GM12878 (cell line): Measurements from ENCODE around the gene BTBD9. TPM values are rescaled to one million over a fixed set of nuclear protein-coding genes. Genes with fewer than 3 reads are reported as not detected.

Source experiments
- ATAC-seq: fragments of 200-7000 bp; cut with Tn5 transposase; 3 replicates; pipeline ENCODE4 v1.9.1; 2020; ENCODE audit warnings: mild to moderate bottlenecking, moderate library complexity
- BruUV-seq: library from RNA; stranded (reverse); fragments of 400-500 nt; replicated peaks from 2 replicates; lab custom pipeline; 2021; lab: Mats Ljungman, UMichigan
- CTCF ChIA-PET: fragments of 300-600 bp; sonication (Branson Sonifier 250); formaldehyde crosslinking; extraction: SDS; loops from one replicate; lab custom pipeline; 2021; ENCODE audit warnings: inconsistent platforms; lab: Yijun Ruan, JAX
- POLR2A ChIA-PET: fragments of 350-600 bp; formaldehyde crosslinking; extraction: SDS; loops from one replicate; lab custom pipeline; 2021; ENCODE audit warnings: inconsistent platforms; lab: Charles Lee
- RAD21 ChIA-PET: fragments of 300-600 bp; sonication (Branson Sonifier 250); formaldehyde crosslinking; loops from one replicate; lab custom pipeline; 2023; ENCODE audit warnings: antibody characterized with exemption; ENCODE audit not compliant: unreplicated experiment; lab: Charles Lee
- SMC1A ChIA-PET: fragments of 300-600 bp; sonication (Branson Sonifier 250); formaldehyde crosslinking; loops from one replicate; lab custom pipeline; 2023; ENCODE audit not compliant: unreplicated experiment, uncharacterized antibody; lab: Charles Lee
- DNase-seq: peaks from one replicate; pipeline ENCODE4 v3.0.0-alpha.2; 2011; ENCODE audit warnings: low read depth, low spot score
- FAIRE-seq: peaks from 3 replicates; lab custom pipeline; 2011; peaks lifted over from hg19 to GRCh38; lab: Jason Lieb, UNC
- H2AFZ ChIP-seq: 2 replicates; pipeline ENCODE4 v1.6.0; 2011; ENCODE audit warnings: low read depth, low read length, control low read depth; ENCODE audit not compliant: control insufficient read depth
- H3K27ac ChIP-seq: 2 replicates; pipeline ENCODE4 v1.5.1; 2011; ENCODE audit warnings: control low read depth; ENCODE audit not compliant: control insufficient read depth, insufficient read depth
- H3K27me3 ChIP-seq, 2 experiments: replicated peaks in 1 of 2; 2 replicates each; pipeline versions ENCODE4 v1.6.0 to v1.6.1; 2011; ENCODE audit warnings: low read length in 1 of 2; ENCODE audit not compliant: control insufficient read depth in 2 of 2, insufficient read depth in 2 of 2
- H3K36me3 ChIP-seq, 2 experiments: 2 replicates each; pipeline ENCODE4 v1.5.1; 2011; ENCODE audit warnings: low read length in 1 of 2; ENCODE audit not compliant: control insufficient read depth in 2 of 2, insufficient read depth in 2 of 2
- H3K4me1 ChIP-seq: 2 replicates; pipeline ENCODE4 v1.6.1; 2011; ENCODE audit warnings: mild to moderate bottlenecking, low read length, moderate library complexity, mixed read lengths; ENCODE audit not compliant: control insufficient read depth, insufficient read depth
- H3K4me2 ChIP-seq: 2 replicates; pipeline ENCODE4 v1.6.0; 2011; ENCODE audit warnings: control low read depth; ENCODE audit not compliant: control insufficient read depth, insufficient read depth
- H3K4me3 ChIP-seq: fragments of 200-600 bp; sonication (generic); 2 replicates; pipeline ENCODE4 v1.5.1; 2016
- H3K79me2 ChIP-seq: 2 replicates; pipeline ENCODE4 v1.6.0; 2011; ENCODE audit warnings: low read length; ENCODE audit not compliant: control insufficient read depth, insufficient read depth
- H3K9ac ChIP-seq: 2 replicates; pipeline ENCODE4 v1.8.0; 2011; ENCODE audit warnings: low read length, control low read depth, mixed read lengths; ENCODE audit not compliant: control insufficient read depth, insufficient read depth
- H3K9me3 ChIP-seq: replicated peaks from 3 replicates; pipeline ENCODE4 v1.5.1; 2011; ENCODE audit warnings: mild to moderate bottlenecking, low read length; ENCODE audit not compliant: control insufficient read depth, insufficient read depth
- H4K20me1 ChIP-seq: 2 replicates; pipeline ENCODE4 v1.6.0; 2011; ENCODE audit not compliant: control insufficient read depth, insufficient read depth
- BCLAF1 ChIP-seq: fragments of 450-650 bp; IDR thresholded peaks from 2 replicates; pipeline ENCODE4 v1.6.1; 2017; ENCODE audit warnings: antibody characterized with exemption, mild to moderate bottlenecking, moderate library complexity
- FOXM1 ChIP-seq: IDR thresholded peaks from 2 replicates; pipeline ENCODE4 v1.6.1; 2012; ENCODE audit warnings: low read depth, mild to moderate bottlenecking, inconsistent platforms, low read length, moderate library complexity
- HDAC6 ChIP-seq: fragments of 200-600 bp; sonication (generic); IDR thresholded peaks from one replicate; pipeline ENCODE4 v1.8.0; 2017; ENCODE audit warnings: antibody characterized with exemption; ENCODE audit not compliant: unreplicated experiment
- IKZF2 ChIP-seq, 2 experiments: fragments of 450-650 bp; IDR thresholded peaks; 2 replicates each; pipeline ENCODE4 v1.6.1; 2017; ENCODE audit warnings: mild to moderate bottlenecking in 2 of 2, moderate library complexity in 2 of 2
- REST ChIP-seq: IDR thresholded peaks from 2 replicates; pipeline ENCODE4 v1.6.1; 2012; ENCODE audit warnings: mild to moderate bottlenecking, low read depth, low read length
- SRF ChIP-seq, 2 experiments: IDR thresholded peaks; 2 replicates each; pipeline ENCODE4 v1.6.1; 2011; ENCODE audit warnings: low read depth in 2 of 2, low read length in 2 of 2, mild to moderate bottlenecking in 1 of 2, moderate library complexity in 1 of 2
- WRNIP1 ChIP-seq: IDR thresholded peaks from 2 replicates; pipeline ENCODE4 v1.6.1; 2011; ENCODE audit warnings: low read depth, low read length, improper control_type of control experiment, borderline replicate concordance
- ZNF622 ChIP-seq: fragments of 450-650 bp; IDR thresholded peaks from 2 replicates; pipeline ENCODE4 v1.6.1; 2017; ENCODE audit warnings: mild to moderate bottlenecking, inconsistent platforms
- WGBS: methylation state at CpG from one replicate; pipeline ENCODE4 v1.1.6; 2016; ENCODE audit warnings: low lambda C conversion rate; ENCODE audit not compliant: insufficient replicate concordance, insufficient coverage; ENCODE audit errors: missing lambda C conversion rate; 5-methylcytosine and 5-hydroxymethylcytosine counted together
- in situ Hi-C: fragments of 300-500 bp; cut with MboI; formaldehyde crosslinking; loops from 9 replicates; pipeline ENCODE4 v1.14.3; 2018; ENCODE audit warnings: mixed read lengths
- intact Hi-C: fragments of 100-400 bp; cut with micrococcal nuclease; formaldehyde crosslinking; loops from one replicate; pipeline ENCODE4 v1.14.2; 2022; ENCODE audit not compliant: unreplicated experiment
- polyA plus RNA-seq, 11 experiments: library from polyadenylated mRNA; depleted of rRNA in 4 of 11; unstranded in 6 of 11; stranded (reverse) in 5 of 11; fragments of >200 nt; fragmentation: Nextera tagmentation in 4 of 11; fragmentation: Illumina TruSeq in 1 of 11; extraction: Ambion mirVana in 4 of 11; extraction: Trizol in 1 of 11; gene quantifications; 1 replicate in 1 of 11; 2 replicates in 10 of 11; pipeline versions ENCODE4 v1.2.1 to v1.2.3, GENCODE V29; 2011 to 2016; ENCODE audit warnings: inconsistent platforms in 2 of 11, missing spikeins in 2 of 11, low read depth in 1 of 11
- total RNA-seq, 4 experiments: library from RNA; depleted of rRNA in 3 of 4; stranded (reverse); fragments of >200 nt in 3 of 4; fragmentation: Illumina TruSeq in 1 of 4; extraction: Trizol in 1 of 4; gene quantifications; 2 replicates each; pipeline versions ENCODE4 v1.2.1 to v1.2.3, GENCODE V29; 2013 to 2021
- TF ChIP-seq, protein P1 (sequence below): IDR thresholded peaks from 2 replicates; pipeline ENCODE4 v1.6.1; 2012; ENCODE audit warnings: low read depth, low read length, improper control_type of control experiment
- TF ChIP-seq, protein P2 (sequence below): fragments of 450-650 bp; formaldehyde crosslinking; IDR thresholded peaks from 2 replicates; pipeline ENCODE4 v1.5.0; 2022; ENCODE audit warnings: mild to moderate bottlenecking, missing genetic modification characterization

The BTBD9 gene
- total and polyA plus RNA-seq, 10 of the 15 experiments (the other 5 are each of a cell fraction or from before 2014, with no cell fraction given) = 0.22 to 8.6 (median 4.6) TPM

DNA sequence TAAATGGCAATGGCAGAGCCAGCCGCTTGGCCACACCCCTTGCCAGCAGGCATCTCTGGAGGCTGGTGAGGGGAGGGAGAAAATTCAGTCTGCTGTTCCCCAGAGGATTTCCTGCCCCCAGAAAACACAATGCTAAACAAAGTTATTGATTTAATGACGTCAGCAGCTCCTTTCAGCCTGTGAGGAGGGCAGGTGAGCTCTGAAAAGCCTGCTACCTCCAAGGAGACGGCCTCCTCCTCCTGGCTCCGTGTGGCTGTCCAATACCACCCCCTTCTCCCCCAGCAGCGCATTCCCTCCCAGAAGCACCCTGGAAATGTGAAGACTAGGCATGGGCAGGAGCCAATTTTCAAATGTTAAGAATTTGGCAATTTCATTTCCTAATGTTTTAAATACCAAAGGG lies 427.1 kb downstream of the BTBD9 start:
- intact Hi-C loops (no loop called here), in situ Hi-C loops (no loop called here)
- ChIA-PET CTCF (no interaction called here), RAD21 (no interaction called here), POLR2A (no interaction called here), SMC1A (no interaction called here)
- FAIRE-seq (no peak), ATAC-seq (no peak), DNase-seq (no peak)
- Histone ChIP-seq H3K4me3 (no peak overlapping the region), H4K20me1 (no peaks in the 10 kb centered on the region), H3K4me1 (peaks cover 6% of the 10 kb centered on the region; the same call in 1 of the 2 replicates), H3K79me2 (no peaks in the 10 kb centered on the region), H2AFZ (no peak overlapping the region), H3K9ac (no peak overlapping the region), H3K4me2 (no peak overlapping the region), H3K36me3 (no peaks in the 10 kb centered on the region), H3K27me3 (no peaks in the 10 kb centered on the region), H3K9me3 (no peaks in the 10 kb centered on the region), H3K27ac (no peak overlapping the region)
- no TSS peak for BruUV-seq
- TF ChIP-seq, protein P1, sequence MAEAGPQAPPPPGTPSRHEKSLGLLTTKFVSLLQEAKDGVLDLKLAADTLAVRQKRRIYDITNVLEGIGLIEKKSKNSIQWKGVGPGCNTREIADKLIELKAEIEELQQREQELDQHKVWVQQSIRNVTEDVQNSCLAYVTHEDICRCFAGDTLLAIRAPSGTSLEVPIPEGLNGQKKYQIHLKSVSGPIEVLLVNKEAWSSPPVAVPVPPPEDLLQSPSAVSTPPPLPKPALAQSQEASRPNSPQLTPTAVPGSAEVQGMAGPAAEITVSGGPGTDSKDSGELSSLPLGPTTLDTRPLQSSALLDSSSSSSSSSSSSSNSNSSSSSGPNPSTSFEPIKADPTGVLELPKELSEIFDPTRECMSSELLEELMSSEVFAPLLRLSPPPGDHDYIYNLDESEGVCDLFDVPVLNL = no peak
- TF ChIP-seq, protein P2, sequence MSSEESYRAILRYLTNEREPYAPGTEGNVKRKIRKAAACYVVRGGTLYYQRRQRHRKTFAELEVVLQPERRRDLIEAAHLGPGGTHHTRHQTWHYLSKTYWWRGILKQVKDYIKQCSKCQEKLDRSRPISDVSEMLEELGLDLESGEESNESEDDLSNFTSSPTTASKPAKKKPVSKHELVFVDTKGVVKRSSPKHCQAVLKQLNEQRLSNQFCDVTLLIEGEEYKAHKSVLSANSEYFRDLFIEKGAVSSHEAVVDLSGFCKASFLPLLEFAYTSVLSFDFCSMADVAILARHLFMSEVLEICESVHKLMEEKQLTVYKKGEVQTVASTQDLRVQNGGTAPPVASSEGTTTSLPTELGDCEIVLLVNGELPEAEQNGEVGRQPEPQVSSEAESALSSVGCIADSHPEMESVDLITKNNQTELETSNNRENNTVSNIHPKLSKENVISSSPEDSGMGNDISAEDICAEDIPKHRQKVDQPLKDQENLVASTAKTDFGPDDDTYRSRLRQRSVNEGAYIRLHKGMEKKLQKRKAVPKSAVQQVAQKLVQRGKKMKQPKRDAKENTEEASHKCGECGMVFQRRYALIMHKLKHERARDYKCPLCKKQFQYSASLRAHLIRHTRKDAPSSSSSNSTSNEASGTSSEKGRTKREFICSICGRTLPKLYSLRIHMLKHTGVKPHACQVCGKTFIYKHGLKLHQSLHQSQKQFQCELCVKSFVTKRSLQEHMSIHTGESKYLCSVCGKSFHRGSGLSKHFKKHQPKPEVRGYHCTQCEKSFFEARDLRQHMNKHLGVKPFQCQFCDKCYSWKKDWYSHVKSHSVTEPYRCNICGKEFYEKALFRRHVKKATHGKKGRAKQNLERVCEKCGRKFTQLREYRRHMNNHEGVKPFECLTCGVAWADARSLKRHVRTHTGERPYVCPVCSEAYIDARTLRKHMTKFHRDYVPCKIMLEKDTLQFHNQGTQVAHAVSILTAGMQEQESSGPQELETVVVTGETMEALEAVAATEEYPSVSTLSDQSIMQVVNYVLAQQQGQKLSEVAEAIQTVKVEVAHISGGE = no peak
- TF ChIP-seq WRNIP1 (no peak), SRF (IDR thresholded peaks at IDR 0.05; ENCODE audit: low read depth in 2 of 2, low read length in 2 of 2) (no peak), FOXM1 (no peak), HDAC6 (no peak), ZNF622 (no peak), BCLAF1 (no peak), IKZF2 (IDR thresholded peaks at IDR 0.05) (no peak), REST (no peak)
- 79% methylated on average over 5 of the region's 5 CpGs for WGBS
